Endodermal cell (in vitro differentiated cells): ENCODE measurements around the gene CHAF1A. TPM values are rescaled to one million over a fixed set of nuclear protein-coding genes. Genes with fewer than 3 reads are reported as not detected.
A peak's percentile ranks its signal among the peaks of the same experiment; 100 is the strongest.

ENCODE experiments used
- DNase-seq: peaks from one replicate; pipeline ENCODE4 v3.0.0-alpha.2; 2017
- H3K27ac ChIP-seq: 2 replicates; pipeline ENCODE4 v1.5.1; 2013; ENCODE audit warnings: mild to moderate bottlenecking, low read depth, low read length, moderate library complexity
- H3K27me3 ChIP-seq: 2 replicates; pipeline ENCODE4 v1.6.1; 2013; ENCODE audit warnings: mild to moderate bottlenecking, low read length, moderate library complexity; ENCODE audit not compliant: insufficient read depth, control insufficient read depth, poor library complexity, severe bottlenecking
- H3K36me3 ChIP-seq: 2 replicates; pipeline ENCODE4 v1.7.0; 2013; ENCODE audit warnings: mild to moderate bottlenecking, low read length, moderate library complexity; ENCODE audit not compliant: control insufficient read depth, insufficient read depth
- H3K4me1 ChIP-seq: one replicate; pipeline ENCODE4 v1.7.0; 2013; ENCODE audit warnings: low read length; ENCODE audit not compliant: control insufficient read depth, insufficient read depth
- H3K4me3 ChIP-seq: 2 replicates; pipeline ENCODE4 v1.5.1; 2013; ENCODE audit warnings: mild to moderate bottlenecking, low read length, moderate library complexity
- H3K9ac ChIP-seq: 2 replicates; pipeline ENCODE4 v1.6.1; 2013; ENCODE audit warnings: mild to moderate bottlenecking, low read length, moderate library complexity; ENCODE audit not compliant: poor library complexity, severe bottlenecking; ENCODE audit errors: extremely low read depth
- H3K9me3 ChIP-seq: 2 replicates; pipeline ENCODE4 v1.6.1; 2013; ENCODE audit warnings: mild to moderate bottlenecking, low read length, moderate library complexity; ENCODE audit not compliant: control insufficient read depth
- H3K27ac Mint-ChIP-seq: 2 replicates; pipeline ENCODE4 v1.8.0; 2020; ENCODE audit warnings: mixed read lengths
- H3K27me3 Mint-ChIP-seq: 2 replicates; pipeline ENCODE4 v1.8.0; 2021; ENCODE audit warnings: mild to moderate bottlenecking, mixed read lengths; ENCODE audit not compliant: insufficient read depth
- H3K36me3 Mint-ChIP-seq: 2 replicates; pipeline ENCODE4 v1.8.0; 2020; ENCODE audit warnings: low read depth, mixed read lengths
- H3K4me1 Mint-ChIP-seq: 2 replicates; pipeline ENCODE4 v1.8.0; 2020; ENCODE audit warnings: mixed read lengths
- H3K4me3 Mint-ChIP-seq: 2 replicates; pipeline ENCODE4 v1.8.0; 2020; ENCODE audit warnings: mild to moderate bottlenecking, moderate library complexity, mixed read lengths
- H3K9me3 Mint-ChIP-seq: 2 replicates; pipeline ENCODE4 v1.8.0; 2020; ENCODE audit warnings: mild to moderate bottlenecking, mixed read lengths
- CTCF ChIP-seq: fragments of 200-600 bp; sonication (generic); conservative IDR thresholded peaks from 2 replicates; pipeline ENCODE4 v1.5.0; 2021; ENCODE audit warnings: antibody characterized with exemption, mild to moderate bottlenecking
- WGBS, 2 experiments: methylation state at CpG; one replicate each; pipeline versions ENCODE4 v1.1.5 to v1.1.7; 2013; ENCODE audit warnings: missing lambda C conversion rate in 2 of 2, mixed read lengths in 1 of 2; ENCODE audit not compliant: insufficient coverage in 1 of 2, insufficient read length in 1 of 2; 5-methylcytosine and 5-hydroxymethylcytosine counted together
- total RNA-seq, 2 donors: library from RNA; stranded (reverse); fragmentation: NEBNext Ultra II Directional in 1 of 2; extraction: Animal tissue kit (Norgen Biotek cat#: 25700) in 1 of 2; gene quantifications; 2 replicates in 1 of 2; 3 replicates in 1 of 2; pipeline ENCODE4 v1.2.1, GENCODE V29; 2021

The CHAF1A gene
- total RNA-seq, 2 donors from 2014 or later: 70.7 to 76.9 TPM

- H3K27me3 Mint-ChIP-seq: no peaks in the 10 kb centered on the region
- no peaks in the 10 kb centered on the region for H3K9me3 Mint-ChIP-seq
- 95 to 97% methylated on average over 18 to 28 of the region's 28 CpGs for WGBS, 2 experiments
- no peak overlapping the region for H3K27ac Mint-ChIP-seq
- Histone ChIP-seq H3K27ac (no peak overlapping the region), H3K9me3 (peaks cover 5% of the 10 kb centered on the region), H3K9ac (no peak overlapping the region), H3K4me1 (no peaks in the 10 kb centered on the region), H3K36me3 (peaks cover 80% of the 10 kb centered on the region), H3K27me3 (no peaks in the 10 kb centered on the region), H3K4me3 (no peak overlapping the region)
- H3K36me3 Mint-ChIP-seq: peaks cover 85% of the 10 kb centered on the region
- no peak for DNase-seq
- H3K4me3 Mint-ChIP-seq: no peak overlapping the region
- no peaks in the 10 kb centered on the region for H3K4me1 Mint-ChIP-seq
- no peak for TF ChIP-seq CTCF
Observed at GRCh38 chr19:4432918-4433506, 30.6 kb downstream of the CHAF1A start.

GRCh38 chr19:4434391-4434790 lies 32.0 kb downstream of the CHAF1A start:
- Mint-ChIP-seq H3K4me3 (no peak overlapping the region), H3K9me3 (no peaks in the 10 kb centered on the region), H3K27ac (no peak overlapping the region), H3K36me3 (peaks cover 82% of the 10 kb centered on the region), H3K27me3 (no peaks in the 10 kb centered on the region), H3K4me1 (no peaks in the 10 kb centered on the region)
- no peak overlapping the region for H3K27ac ChIP-seq
- peaks cover 5% of the 10 kb centered on the region for H3K9me3 ChIP-seq
- H3K9ac ChIP-seq: no peak overlapping the region
- peaks cover 81% of the 10 kb centered on the region for H3K36me3 ChIP-seq
- WGBS, 2 experiments: 95 to 97% methylated on average over 7 to 9 of the region's 9 CpGs
- DNase-seq: no peak
- TF ChIP-seq CTCF: no peak
- no peak overlapping the region for H3K4me3 ChIP-seq
- H3K4me1 ChIP-seq: no peaks in the 10 kb centered on the region
- no peaks in the 10 kb centered on the region for H3K27me3 ChIP-seq

GRCh38 chr19:4436231-4436630 lies 33.8 kb downstream of the CHAF1A start:
- no peaks in the 10 kb centered on the region for H3K4me1 ChIP-seq
- WGBS, 2 experiments: 95% methylated on average over 7 of the region's 7 CpGs
- no peak overlapping the region for H3K27ac ChIP-seq
- H3K9me3 Mint-ChIP-seq: no peaks in the 10 kb centered on the region
- H3K27me3 ChIP-seq: no peaks in the 10 kb centered on the region
- peaks cover 5% of the 10 kb centered on the region for H3K9me3 ChIP-seq
- H3K27me3 Mint-ChIP-seq: no peaks in the 10 kb centered on the region
- peak; percentile 42 for DNase-seq
- no peak overlapping the region for H3K9ac ChIP-seq
- peaks cover 79% of the 10 kb centered on the region for H3K36me3 Mint-ChIP-seq
- no peak overlapping the region for H3K4me3 Mint-ChIP-seq
- H3K27ac Mint-ChIP-seq: no peak overlapping the region
- H3K4me1 Mint-ChIP-seq: no peaks in the 10 kb centered on the region
- TF ChIP-seq CTCF: no peak
- no peak overlapping the region for H3K4me3 ChIP-seq
- peaks cover 75% of the 10 kb centered on the region for H3K36me3 ChIP-seq
